Body of pancreas (tissue), 4 donors: ENCODE measurements around the gene SH3TC1. TPM values are rescaled to one million over a fixed set of nuclear protein-coding genes. Genes with fewer than 3 reads are reported as not detected.

Experiments used
- ATAC-seq: fragments of 150-250 bp; one replicate; pipeline ENCODE4 v1.9.1; 2016
- DNase-seq, 4 donors: peaks; one replicate each; pipeline ENCODE4 v3.0.0-alpha.2; 2019
- H3K27ac ChIP-seq, 4 donors: fragments of 200-600 bp; sonication (generic); 1 replicate in 3 of 4; 2 replicates in 1 of 4; pipeline versions ENCODE4 v1.5.1 to v1.6.1; 2016 to 2019; ENCODE audit warnings: mild to moderate bottlenecking in 1 of 4, mixed read lengths in 1 of 4, moderate library complexity in 1 of 4
- H3K27me3 ChIP-seq, 2 donors: fragments of 200-600 bp; sonication (generic); one replicate each; pipeline ENCODE4 v1.6.0; 2016; ENCODE audit warnings: mild to moderate bottlenecking in 1 of 2
- H3K36me3 ChIP-seq, 2 donors: fragments of 200-600 bp; sonication (generic); replicated peaks in 1 of 2; 2 replicates each; pipeline ENCODE4 v1.5.1; 2016; ENCODE audit warnings: low read depth in 2 of 2; ENCODE audit not compliant: insufficient read depth in 1 of 2
- H3K4me1 ChIP-seq: fragments of 200-600 bp; sonication (generic); one replicate; pipeline ENCODE4 v1.6.0; 2016
- H3K4me3 ChIP-seq, 2 donors: fragments of 200-600 bp; sonication (generic); 1 replicate in 1 of 2; 2 replicates in 1 of 2; pipeline ENCODE4 v1.5.1; 2016 to 2019
- H3K9me3 ChIP-seq, 3 donors: fragments of 200-600 bp; sonication (generic); 1 replicate in 2 of 3; 2 replicates in 1 of 3; pipeline ENCODE4 v1.5.1; 2016
- POLR2A ChIP-seq, 3 donors: fragments of 450-650 bp; IDR thresholded peaks; one replicate each; pipeline ENCODE4 v1.6.1; 2016; ENCODE audit warnings: antibody characterized with exemption in 3 of 3, mild to moderate bottlenecking in 2 of 3
- WGBS, 2 donors: methylation state at CpG; one replicate each; pipeline ENCODE4 v1.1.5; 2017; 5-methylcytosine and 5-hydroxymethylcytosine counted together
- intact Hi-C: fragments of 100-400 bp; cut with DNase I; formaldehyde crosslinking; loops from one replicate; pipeline ENCODE4 v1.15.1; 2023
- total RNA-seq, 2 donors: library from RNA; depleted of rRNA; stranded (reverse); fragments of >200 nt; gene quantifications; one replicate each; pipeline ENCODE4 v1.1.0, GENCODE V29; 2016
- TF ChIP-seq, protein P1 (sequence below), 7 experiments: fragments of 450-650 bp in 4 of 7; fragments of 200-600 bp in 3 of 7; sonication (generic) in 3 of 7; IDR thresholded peaks; one replicate each; pipeline ENCODE4 v1.5.1; 2016 to 2019; ENCODE audit warnings: antibody characterized with exemption in 7 of 7

Gene SH3TC1
- total RNA-seq, 2 donors from 2014 or later = 31.1 to 103 TPM

DNA sequence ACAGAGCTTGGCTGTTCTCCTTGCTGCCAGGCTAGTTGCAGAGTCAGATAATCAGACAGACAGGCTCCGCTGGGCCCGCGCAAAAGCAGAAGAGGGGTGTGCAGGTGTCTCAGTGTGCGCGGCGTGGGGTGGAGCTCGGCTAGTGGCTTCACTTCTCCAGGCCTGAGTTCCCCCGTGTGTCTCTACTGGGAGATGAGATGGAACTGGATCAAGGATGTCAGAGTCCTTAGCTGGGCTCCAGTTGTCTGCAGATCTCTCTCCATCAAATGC lies 91.5 kb downstream of the SH3TC1 start:
- no peak for DNase-seq
- H3K4me3 ChIP-seq = no peak overlapping the region
- H3K27ac ChIP-seq = no peak overlapping the region
- ATAC-seq = no peak
- no peaks in the 10 kb centered on the region for H3K27me3 ChIP-seq
- intact Hi-C loops = no loop called here
- TF ChIP-seq, protein P1, sequence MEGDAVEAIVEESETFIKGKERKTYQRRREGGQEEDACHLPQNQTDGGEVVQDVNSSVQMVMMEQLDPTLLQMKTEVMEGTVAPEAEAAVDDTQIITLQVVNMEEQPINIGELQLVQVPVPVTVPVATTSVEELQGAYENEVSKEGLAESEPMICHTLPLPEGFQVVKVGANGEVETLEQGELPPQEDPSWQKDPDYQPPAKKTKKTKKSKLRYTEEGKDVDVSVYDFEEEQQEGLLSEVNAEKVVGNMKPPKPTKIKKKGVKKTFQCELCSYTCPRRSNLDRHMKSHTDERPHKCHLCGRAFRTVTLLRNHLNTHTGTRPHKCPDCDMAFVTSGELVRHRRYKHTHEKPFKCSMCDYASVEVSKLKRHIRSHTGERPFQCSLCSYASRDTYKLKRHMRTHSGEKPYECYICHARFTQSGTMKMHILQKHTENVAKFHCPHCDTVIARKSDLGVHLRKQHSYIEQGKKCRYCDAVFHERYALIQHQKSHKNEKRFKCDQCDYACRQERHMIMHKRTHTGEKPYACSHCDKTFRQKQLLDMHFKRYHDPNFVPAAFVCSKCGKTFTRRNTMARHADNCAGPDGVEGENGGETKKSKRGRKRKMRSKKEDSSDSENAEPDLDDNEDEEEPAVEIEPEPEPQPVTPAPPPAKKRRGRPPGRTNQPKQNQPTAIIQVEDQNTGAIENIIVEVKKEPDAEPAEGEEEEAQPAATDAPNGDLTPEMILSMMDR (IDR thresholded peaks at IDR 0.05) = no peak
- no peak for TF ChIP-seq POLR2A (IDR thresholded peaks at IDR 0.05)
- no peaks in the 10 kb centered on the region for H3K4me1 ChIP-seq
- no peaks in the 10 kb centered on the region for H3K9me3 ChIP-seq
- no peaks in the 10 kb centered on the region for H3K36me3 ChIP-seq
- WGBS, 2 donors = 75 to 81% methylated on average over 7 to 8 of the region's 8 CpGs

Other genes with a start within 250 kb of the SH3TC1 start
- 10 to 100 TPM in 1 of 2 donors, 1 to 10 TPM in 1; 6.0 to 20.8 TPM for gene ABLIM2, start 40.5 kb upstream of the SH3TC1 start, total RNA-seq
- gene HTRA3, start 70.5 kb downstream of the SH3TC1 start, total RNA-seq = 10 to 100 TPM in 1 of 2 donors, 1 to 10 TPM in 1; 4.2 to 17.5 TPM
- 10 to 100 TPM; 18.4 to 23.4 TPM for gene ACOX3, start 241.4 kb downstream of the SH3TC1 start, total RNA-seq
- gene TRMT44, start 241.5 kb downstream of the SH3TC1 start, total RNA-seq = 10 to 100 TPM; 13.2 to 60.0 TPM